ENCODE data around the gene QSOX2.

QSOX2 gene

GRCh38 chr9:136258786-136259516 is 13.3 kb upstream of the QSOX2 start:
- POLR2A ChIA-PET = no interaction called here
- Histone ChIP-seq H3K4me1 (ENCODE audit: control insufficient read depth, insufficient read depth, low read length) (no peaks in the 10 kb centered on the region), H3K9me3 (ENCODE audit: control insufficient read depth, insufficient read depth, low read depth, low read length) (no peaks in the 10 kb centered on the region), H3K36me3 (ENCODE audit: control insufficient read depth in 2 of 2, insufficient read depth in 1 of 2, low read length in 2 of 2) (no peaks in the 10 kb centered on the region), H3K27ac (ENCODE audit: extremely low read depth, low read depth, low read length) (no peak overlapping the region), H3K4me3 (ENCODE audit: low read depth, low read length) (no peak overlapping the region)
- peak; percentile 58 for TF ChIP-seq ZFHX2 (tag by site-specific recombination; conservative IDR thresholded peaks at IDR 0.05)
- no peak for TF ChIP-seq KLF9 (tag by site-specific recombination; IDR thresholded peaks at IDR 0.05; ENCODE audit: low read depth)
- no peak for TF ChIP-seq KLF1 (tag by site-specific recombination; IDR thresholded peaks at IDR 0.05)
- peak; percentile 67 for TF ChIP-seq EGR2 (tag by site-specific recombination; IDR thresholded peaks at IDR 0.05; ENCODE audit: low read depth)
- no peak for TF ChIP-seq ZNF426 (tag by site-specific recombination; IDR thresholded peaks at IDR 0.05)
- CTCF ChIA-PET = no interaction called here

GRCh38 chr9:136258299-136258625 is 12.7 kb upstream of the QSOX2 start:
- Histone ChIP-seq H3K4me1 (ENCODE audit: control insufficient read depth, insufficient read depth, low read length) (no peaks in the 10 kb centered on the region), H3K9me3 (ENCODE audit: control insufficient read depth, insufficient read depth, low read depth, low read length) (no peaks in the 10 kb centered on the region), H3K27ac (ENCODE audit: extremely low read depth, low read depth, low read length) (no peak overlapping the region), H3K4me3 (ENCODE audit: low read depth, low read length) (no peak overlapping the region), H3K36me3 (ENCODE audit: control insufficient read depth in 2 of 2, insufficient read depth in 1 of 2, low read length in 2 of 2) (no peaks in the 10 kb centered on the region)
- ChIA-PET POLR2A (no interaction called here), CTCF (no interaction called here)
- TF ChIP-seq GLIS1 (tag by site-specific recombination; IDR thresholded peaks at IDR 0.05) (peak; percentile 4; the same call in 1 of the 2 replicates), ZNF776 (tag by site-specific recombination; IDR thresholded peaks at IDR 0.05; ENCODE audit: borderline replicate concordance) (no peak), ZFP41 (tag by site-specific recombination; IDR thresholded peaks at IDR 0.05; ENCODE audit: borderline replicate concordance) (no peak), ZNF350 (tag by site-specific recombination; IDR thresholded peaks at IDR 0.05) (no peak), ZBTB49 (tag by site-specific recombination; IDR thresholded peaks at IDR 0.05; ENCODE audit: low read depth) (no peak)

GRCh38 chr9:136257381-136258298 is 12.0 kb upstream of the QSOX2 start:
- no peak overlapping the region for H3K27ac ChIP-seq (ENCODE audit: extremely low read depth, low read depth, low read length)
- POLR2A ChIA-PET = no interaction called here
- no peak overlapping the region for H3K4me3 ChIP-seq (ENCODE audit: low read depth, low read length)
- CTCF ChIA-PET = interaction anchor here (0.7 to 1.8 kb wide), 4 partner anchors 21 to 119 kb away, joined by 3 to 7 read pairs (median 4); no protein-coding TSS in a partner anchor
- H3K4me1 ChIP-seq (ENCODE audit: control insufficient read depth, insufficient read depth, low read length) = no peaks in the 10 kb centered on the region
- no peaks in the 10 kb centered on the region for H3K9me3 ChIP-seq (ENCODE audit: control insufficient read depth, insufficient read depth, low read depth, low read length)
- no peaks in the 10 kb centered on the region for H3K36me3 ChIP-seq (ENCODE audit: control insufficient read depth in 2 of 2, insufficient read depth in 1 of 2, low read length in 2 of 2)
- TF ChIP-seq EGR2 (tag by site-specific recombination; IDR thresholded peaks at IDR 0.05; ENCODE audit: low read depth) (peak; percentile 59; the same call in 1 of the 2 replicates), ZNF639 (tag by site-specific recombination; IDR thresholded peaks at IDR 0.05) (no peak), ZFHX2 (tag by site-specific recombination; conservative IDR thresholded peaks at IDR 0.05) (peak; percentile 59; the same call in 1 of the 2 replicates), GLIS2 (tag by site-specific recombination; IDR thresholded peaks at IDR 0.05) (peak; percentile 13; the same call in 1 of the 2 replicates), GLIS1 (tag by site-specific recombination; IDR thresholded peaks at IDR 0.05) (peak; percentile 41)

All from HEK293 (cell line).